ENCODE data around the gene TBCE. TPM values are rescaled to one million over a fixed set of nuclear protein-coding genes. Genes with fewer than 3 reads are reported as not detected.
A peak's percentile ranks its signal among the peaks of the same experiment; 100 is the strongest.

TBCE gene
- total and polyA plus RNA-seq, 9 of the 15 experiments (the other 6 are each of a cell fraction or from before 2014, with no cell fraction given) = 52.6 to 92.1 (median 82.1) TPM

DNA sequence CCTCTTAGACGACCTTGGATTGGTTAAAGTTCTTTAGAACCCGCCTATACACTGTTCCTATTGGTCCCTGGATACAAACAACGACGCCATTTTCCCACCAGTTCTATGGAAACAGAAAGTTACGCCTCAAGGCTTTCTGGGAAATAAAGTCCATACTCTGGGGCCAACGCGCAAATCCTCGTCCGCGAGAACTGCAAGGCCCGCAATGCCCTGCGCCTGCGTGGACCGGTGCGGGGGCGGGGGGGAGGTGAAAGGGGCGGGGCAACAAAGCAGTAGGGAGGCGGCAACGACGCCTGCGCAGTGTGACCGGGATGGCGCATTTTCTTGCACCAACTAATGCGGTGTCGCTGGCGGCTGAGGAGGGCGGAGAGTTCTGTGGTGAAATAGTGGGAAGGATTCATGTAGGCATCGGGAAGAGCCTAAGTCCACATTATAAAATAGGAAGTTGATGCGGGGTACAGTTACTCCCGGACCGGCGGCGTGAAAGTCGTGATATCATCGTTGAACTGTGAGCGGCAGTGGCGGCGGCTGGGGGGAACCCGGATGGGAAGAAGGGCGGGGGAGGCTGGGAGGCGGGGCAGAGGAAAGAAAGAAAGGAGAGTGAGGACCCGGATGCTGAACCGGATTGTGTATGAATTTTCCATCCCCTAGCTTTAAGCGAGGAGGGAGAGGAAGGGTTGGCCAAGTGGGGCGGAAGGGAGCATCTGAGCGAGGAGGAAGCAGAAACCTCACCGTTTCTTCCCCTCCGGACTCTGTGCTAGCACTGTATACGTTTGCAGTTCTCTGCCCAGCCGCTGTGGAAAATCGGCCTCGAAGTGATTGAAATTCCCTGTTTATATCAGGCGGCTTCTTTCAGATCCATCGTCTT, 38.7 kb upstream of the TBCE start, which contains the start of gene GGPS1 (continued):
- TF ChIP-seq, protein P1, sequence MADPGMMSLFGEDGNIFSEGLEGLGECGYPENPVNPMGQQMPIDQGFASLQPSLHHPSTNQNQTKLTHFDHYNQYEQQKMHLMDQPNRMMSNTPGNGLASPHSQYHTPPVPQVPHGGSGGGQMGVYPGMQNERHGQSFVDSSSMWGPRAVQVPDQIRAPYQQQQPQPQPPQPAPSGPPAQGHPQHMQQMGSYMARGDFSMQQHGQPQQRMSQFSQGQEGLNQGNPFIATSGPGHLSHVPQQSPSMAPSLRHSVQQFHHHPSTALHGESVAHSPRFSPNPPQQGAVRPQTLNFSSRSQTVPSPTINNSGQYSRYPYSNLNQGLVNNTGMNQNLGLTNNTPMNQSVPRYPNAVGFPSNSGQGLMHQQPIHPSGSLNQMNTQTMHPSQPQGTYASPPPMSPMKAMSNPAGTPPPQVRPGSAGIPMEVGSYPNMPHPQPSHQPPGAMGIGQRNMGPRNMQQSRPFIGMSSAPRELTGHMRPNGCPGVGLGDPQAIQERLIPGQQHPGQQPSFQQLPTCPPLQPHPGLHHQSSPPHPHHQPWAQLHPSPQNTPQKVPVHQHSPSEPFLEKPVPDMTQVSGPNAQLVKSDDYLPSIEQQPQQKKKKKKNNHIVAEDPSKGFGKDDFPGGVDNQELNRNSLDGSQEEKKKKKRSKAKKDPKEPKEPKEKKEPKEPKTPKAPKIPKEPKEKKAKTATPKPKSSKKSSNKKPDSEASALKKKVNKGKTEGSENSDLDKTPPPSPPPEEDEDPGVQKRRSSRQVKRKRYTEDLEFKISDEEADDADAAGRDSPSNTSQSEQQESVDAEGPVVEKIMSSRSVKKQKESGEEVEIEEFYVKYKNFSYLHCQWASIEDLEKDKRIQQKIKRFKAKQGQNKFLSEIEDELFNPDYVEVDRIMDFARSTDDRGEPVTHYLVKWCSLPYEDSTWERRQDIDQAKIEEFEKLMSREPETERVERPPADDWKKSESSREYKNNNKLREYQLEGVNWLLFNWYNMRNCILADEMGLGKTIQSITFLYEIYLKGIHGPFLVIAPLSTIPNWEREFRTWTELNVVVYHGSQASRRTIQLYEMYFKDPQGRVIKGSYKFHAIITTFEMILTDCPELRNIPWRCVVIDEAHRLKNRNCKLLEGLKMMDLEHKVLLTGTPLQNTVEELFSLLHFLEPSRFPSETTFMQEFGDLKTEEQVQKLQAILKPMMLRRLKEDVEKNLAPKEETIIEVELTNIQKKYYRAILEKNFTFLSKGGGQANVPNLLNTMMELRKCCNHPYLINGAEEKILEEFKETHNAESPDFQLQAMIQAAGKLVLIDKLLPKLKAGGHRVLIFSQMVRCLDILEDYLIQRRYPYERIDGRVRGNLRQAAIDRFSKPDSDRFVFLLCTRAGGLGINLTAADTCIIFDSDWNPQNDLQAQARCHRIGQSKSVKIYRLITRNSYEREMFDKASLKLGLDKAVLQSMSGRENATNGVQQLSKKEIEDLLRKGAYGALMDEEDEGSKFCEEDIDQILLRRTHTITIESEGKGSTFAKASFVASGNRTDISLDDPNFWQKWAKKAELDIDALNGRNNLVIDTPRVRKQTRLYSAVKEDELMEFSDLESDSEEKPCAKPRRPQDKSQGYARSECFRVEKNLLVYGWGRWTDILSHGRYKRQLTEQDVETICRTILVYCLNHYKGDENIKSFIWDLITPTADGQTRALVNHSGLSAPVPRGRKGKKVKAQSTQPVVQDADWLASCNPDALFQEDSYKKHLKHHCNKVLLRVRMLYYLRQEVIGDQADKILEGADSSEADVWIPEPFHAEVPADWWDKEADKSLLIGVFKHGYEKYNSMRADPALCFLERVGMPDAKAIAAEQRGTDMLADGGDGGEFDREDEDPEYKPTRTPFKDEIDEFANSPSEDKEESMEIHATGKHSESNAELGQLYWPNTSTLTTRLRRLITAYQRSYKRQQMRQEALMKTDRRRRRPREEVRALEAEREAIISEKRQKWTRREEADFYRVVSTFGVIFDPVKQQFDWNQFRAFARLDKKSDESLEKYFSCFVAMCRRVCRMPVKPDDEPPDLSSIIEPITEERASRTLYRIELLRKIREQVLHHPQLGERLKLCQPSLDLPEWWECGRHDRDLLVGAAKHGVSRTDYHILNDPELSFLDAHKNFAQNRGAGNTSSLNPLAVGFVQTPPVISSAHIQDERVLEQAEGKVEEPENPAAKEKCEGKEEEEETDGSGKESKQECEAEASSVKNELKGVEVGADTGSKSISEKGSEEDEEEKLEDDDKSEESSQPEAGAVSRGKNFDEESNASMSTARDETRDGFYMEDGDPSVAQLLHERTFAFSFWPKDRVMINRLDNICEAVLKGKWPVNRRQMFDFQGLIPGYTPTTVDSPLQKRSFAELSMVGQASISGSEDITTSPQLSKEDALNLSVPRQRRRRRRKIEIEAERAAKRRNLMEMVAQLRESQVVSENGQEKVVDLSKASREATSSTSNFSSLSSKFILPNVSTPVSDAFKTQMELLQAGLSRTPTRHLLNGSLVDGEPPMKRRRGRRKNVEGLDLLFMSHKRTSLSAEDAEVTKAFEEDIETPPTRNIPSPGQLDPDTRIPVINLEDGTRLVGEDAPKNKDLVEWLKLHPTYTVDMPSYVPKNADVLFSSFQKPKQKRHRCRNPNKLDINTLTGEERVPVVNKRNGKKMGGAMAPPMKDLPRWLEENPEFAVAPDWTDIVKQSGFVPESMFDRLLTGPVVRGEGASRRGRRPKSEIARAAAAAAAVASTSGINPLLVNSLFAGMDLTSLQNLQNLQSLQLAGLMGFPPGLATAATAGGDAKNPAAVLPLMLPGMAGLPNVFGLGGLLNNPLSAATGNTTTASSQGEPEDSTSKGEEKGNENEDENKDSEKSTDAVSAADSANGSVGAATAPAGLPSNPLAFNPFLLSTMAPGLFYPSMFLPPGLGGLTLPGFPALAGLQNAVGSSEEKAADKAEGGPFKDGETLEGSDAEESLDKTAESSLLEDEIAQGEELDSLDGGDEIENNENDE (IDR thresholded peaks at IDR 0.05; ENCODE audit: low read depth, low read length) = no peak
- TF ChIP-seq, protein P2, sequence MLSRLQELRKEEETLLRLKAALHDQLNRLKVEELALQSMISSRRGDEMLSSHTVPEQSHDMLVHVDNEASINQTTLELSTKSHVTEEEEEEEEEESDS (CRISPR knock-in tag; IDR thresholded peaks at IDR 0.05) = no peak
- TF ChIP-seq, protein P3, sequence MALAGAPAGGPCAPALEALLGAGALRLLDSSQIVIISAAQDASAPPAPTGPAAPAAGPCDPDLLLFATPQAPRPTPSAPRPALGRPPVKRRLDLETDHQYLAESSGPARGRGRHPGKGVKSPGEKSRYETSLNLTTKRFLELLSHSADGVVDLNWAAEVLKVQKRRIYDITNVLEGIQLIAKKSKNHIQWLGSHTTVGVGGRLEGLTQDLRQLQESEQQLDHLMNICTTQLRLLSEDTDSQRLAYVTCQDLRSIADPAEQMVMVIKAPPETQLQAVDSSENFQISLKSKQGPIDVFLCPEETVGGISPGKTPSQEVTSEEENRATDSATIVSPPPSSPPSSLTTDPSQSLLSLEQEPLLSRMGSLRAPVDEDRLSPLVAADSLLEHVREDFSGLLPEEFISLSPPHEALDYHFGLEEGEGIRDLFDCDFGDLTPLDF (CRISPR knock-in tag; IDR thresholded peaks at IDR 0.05) = no peak
- TF ChIP-seq RAD21 (CRISPR knock-in tag; conservative IDR thresholded peaks at IDR 0.05 in 1 of 2, IDR thresholded peaks at IDR 0.05 in 1 of 2) (no peak; a peak in 1 of 4 replicates), SMARCE1 (IDR thresholded peaks at IDR 0.05) (no peak; the same call in 1 of the 2 replicates), TGIF2 (CRISPR knock-in tag; IDR thresholded peaks at IDR 0.05) (no peak), SIN3A (IDR thresholded peaks at IDR 0.05; ENCODE audit: borderline replicate concordance in 2 of 2, control insufficient read depth in 1 of 2, low read depth in 2 of 2, low read length in 2 of 2) (peak in 1 of 2 experiments; percentile 73; a peak in 2 of 4 replicates), TCF3 (CRISPR knock-in tag; IDR thresholded peaks at IDR 0.05) (no peak), ZNF316 (IDR thresholded peaks at IDR 0.05) (peak; percentile 64), CREB1 (IDR thresholded peaks at IDR 0.05) (peak; percentile 56; the same call in 1 of the 2 replicates), CREB1 (CRISPR knock-in tag; IDR thresholded peaks at IDR 0.05) (peak; percentile 22; the same call in 1 of the 2 replicates)
- TF ChIP-seq, protein P4, sequence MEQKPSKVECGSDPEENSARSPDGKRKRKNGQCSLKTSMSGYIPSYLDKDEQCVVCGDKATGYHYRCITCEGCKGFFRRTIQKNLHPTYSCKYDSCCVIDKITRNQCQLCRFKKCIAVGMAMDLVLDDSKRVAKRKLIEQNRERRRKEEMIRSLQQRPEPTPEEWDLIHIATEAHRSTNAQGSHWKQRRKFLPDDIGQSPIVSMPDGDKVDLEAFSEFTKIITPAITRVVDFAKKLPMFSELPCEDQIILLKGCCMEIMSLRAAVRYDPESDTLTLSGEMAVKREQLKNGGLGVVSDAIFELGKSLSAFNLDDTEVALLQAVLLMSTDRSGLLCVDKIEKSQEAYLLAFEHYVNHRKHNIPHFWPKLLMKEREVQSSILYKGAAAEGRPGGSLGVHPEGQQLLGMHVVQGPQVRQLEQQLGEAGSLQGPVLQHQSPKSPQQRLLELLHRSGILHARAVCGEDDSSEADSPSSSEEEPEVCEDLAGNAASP (IDR thresholded peaks at IDR 0.05) = no peak
